NCI-H748 (cell line): ENCODE measurements around the gene DBN1.
"Not testable (repeated sequence)": the region's sequence is repeated elsewhere in the genome, so short reads cannot be mapped to it uniquely, and the experiment has no call there.

ENCODE experiments used
- DNase-seq: peaks from one replicate; lab custom pipeline; 2025; ENCODE audit not compliant: unreplicated experiment; lab: John Stamatoyannopoulos, UW

DBN1 gene

GRCh38 chr5:177491983-177492746 is 18.7 kb upstream of the DBN1 start:
- DNase-seq = no peak

GRCh38 chr5:177491429-177491945 is 18.1 kb upstream of the DBN1 start:
- DNase-seq = peak; percentile 15

GRCh38 chr5:177490992-177491391 is 17.6 kb upstream of the DBN1 start:
- DNase-seq = no peak

GRCh38 chr5:177490311-177490991 is 17.0 kb upstream of the DBN1 start:
- DNase-seq = no peak

- peak; percentile 21 for DNase-seq
Observed at GRCh38 chr5:177489119-177489716, 15.8 kb upstream of the DBN1 start.

GRCh38 chr5:177487975-177488374 is 14.5 kb upstream of the DBN1 start:
- no peak for DNase-seq

GRCh38 chr5:177487144-177487543 is 13.7 kb upstream of the DBN1 start:
- DNase-seq = no peak

- DNase-seq = no peak
Observed at GRCh38 chr5:177486256-177486655, 12.8 kb upstream of the DBN1 start.

GRCh38 chr5:177485753-177486152 is 12.3 kb upstream of the DBN1 start:
- not testable (repeated sequence) for DNase-seq

GRCh38 chr5:177484902-177485549 is 11.6 kb upstream of the DBN1 start:
- DNase-seq = no peak

GRCh38 chr5:177483994-177484901 is 10.8 kb upstream of the DBN1 start:
- no peak for DNase-seq

- DNase-seq = no peak
Observed at GRCh38 chr5:177483042-177483441, 9.6 kb upstream of the DBN1 start.

GRCh38 chr5:177482359-177482795 is 8.9 kb upstream of the DBN1 start:
- no peak for DNase-seq

GRCh38 chr5:177479774-177480173 is 6.3 kb upstream of the DBN1 start:
- no peak for DNase-seq

- DNase-seq = no peak
Observed at GRCh38 chr5:177478711-177479646, 5.5 kb upstream of the DBN1 start.

GRCh38 chr5:177477701-177478477 is 4.5 kb upstream of the DBN1 start:
- no peak for DNase-seq

GRCh38 chr5:177476531-177477233 is 3.2 kb upstream of the DBN1 start:
- DNase-seq = no peak
